Choroid plexus epithelial cell (primary cell): Measurements from ENCODE around the gene FBLN1.
"Not testable (repeated sequence)": the region's sequence is repeated elsewhere in the genome, so short reads cannot be mapped to it uniquely, and the experiment has no call there.

Source experiments
- DNase-seq: peaks from one replicate; pipeline ENCODE4 v3.0.0-alpha.2; 2010; ENCODE audit warnings: low read depth
- H3K4me3 ChIP-seq: 2 replicates; pipeline ENCODE4 v1.5.1; 2011; ENCODE audit warnings: low read depth, mild to moderate bottlenecking, control low read depth, low read length, moderate library complexity
- TF ChIP-seq, protein P1 (sequence below): conservative IDR thresholded peaks from 2 replicates; pipeline ENCODE4 v1.5.1; 2011; ENCODE audit warnings: low read depth, mild to moderate bottlenecking, control low read depth, inconsistent platforms, low read length, moderate library complexity

FBLN1 gene

GRCh38 chr22:45602004-45602733 is 99.5 kb downstream of the FBLN1 start:
- no peak overlapping the region for H3K4me3 ChIP-seq
- TF ChIP-seq, protein P1, sequence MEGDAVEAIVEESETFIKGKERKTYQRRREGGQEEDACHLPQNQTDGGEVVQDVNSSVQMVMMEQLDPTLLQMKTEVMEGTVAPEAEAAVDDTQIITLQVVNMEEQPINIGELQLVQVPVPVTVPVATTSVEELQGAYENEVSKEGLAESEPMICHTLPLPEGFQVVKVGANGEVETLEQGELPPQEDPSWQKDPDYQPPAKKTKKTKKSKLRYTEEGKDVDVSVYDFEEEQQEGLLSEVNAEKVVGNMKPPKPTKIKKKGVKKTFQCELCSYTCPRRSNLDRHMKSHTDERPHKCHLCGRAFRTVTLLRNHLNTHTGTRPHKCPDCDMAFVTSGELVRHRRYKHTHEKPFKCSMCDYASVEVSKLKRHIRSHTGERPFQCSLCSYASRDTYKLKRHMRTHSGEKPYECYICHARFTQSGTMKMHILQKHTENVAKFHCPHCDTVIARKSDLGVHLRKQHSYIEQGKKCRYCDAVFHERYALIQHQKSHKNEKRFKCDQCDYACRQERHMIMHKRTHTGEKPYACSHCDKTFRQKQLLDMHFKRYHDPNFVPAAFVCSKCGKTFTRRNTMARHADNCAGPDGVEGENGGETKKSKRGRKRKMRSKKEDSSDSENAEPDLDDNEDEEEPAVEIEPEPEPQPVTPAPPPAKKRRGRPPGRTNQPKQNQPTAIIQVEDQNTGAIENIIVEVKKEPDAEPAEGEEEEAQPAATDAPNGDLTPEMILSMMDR, result no peak
- DNase-seq, result no peak

- peak; percentile 51 for DNase-seq
- TF ChIP-seq, protein P1, result no peak
- no peak overlapping the region for H3K4me3 ChIP-seq
These were observed 100.3 kb downstream of the FBLN1 start for GRCh38 chr22:45602824-45603595.

GRCh38 chr22:45603619-45604018 is 100.9 kb downstream of the FBLN1 start:
- TF ChIP-seq, protein P1, result no peak
- H3K4me3 ChIP-seq, result no peak overlapping the region
- no peak for DNase-seq

DNA sequence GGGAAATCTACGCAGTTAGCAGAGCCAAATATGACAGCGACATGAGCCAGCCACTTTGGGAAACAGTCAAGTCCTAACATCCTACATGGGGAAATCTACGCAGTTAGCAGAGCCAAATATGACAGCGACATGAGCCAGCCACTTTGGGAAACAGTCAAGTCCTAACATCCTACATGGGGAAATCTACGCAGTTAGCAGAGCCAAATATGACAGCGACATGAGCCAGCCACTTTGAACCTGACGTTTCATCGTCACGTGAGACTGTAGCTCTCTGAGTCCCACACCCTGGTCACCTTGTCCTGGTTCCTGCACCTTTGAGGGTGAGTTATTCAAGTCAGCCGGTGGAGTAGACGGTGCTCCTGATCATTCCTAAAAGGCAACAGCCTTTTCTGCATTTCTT is 105.4 kb downstream of the FBLN1 start:
- not testable (repeated sequence) for DNase-seq, H3K4me3 ChIP-seq

- no peak overlapping the region for H3K4me3 ChIP-seq
- peak; percentile 35 for DNase-seq
- TF ChIP-seq, protein P1, result no peak
These were observed 106.1 kb downstream of the FBLN1 start for GRCh38 chr22:45608763-45609180.

- peak overlapping the region; percentile 25 for H3K4me3 ChIP-seq
- TF ChIP-seq, protein P1, result no peak
- DNase-seq, result peak; percentile 76
These were observed 109.8 kb downstream of the FBLN1 start for GRCh38 chr22:45612451-45612901.

DNA sequence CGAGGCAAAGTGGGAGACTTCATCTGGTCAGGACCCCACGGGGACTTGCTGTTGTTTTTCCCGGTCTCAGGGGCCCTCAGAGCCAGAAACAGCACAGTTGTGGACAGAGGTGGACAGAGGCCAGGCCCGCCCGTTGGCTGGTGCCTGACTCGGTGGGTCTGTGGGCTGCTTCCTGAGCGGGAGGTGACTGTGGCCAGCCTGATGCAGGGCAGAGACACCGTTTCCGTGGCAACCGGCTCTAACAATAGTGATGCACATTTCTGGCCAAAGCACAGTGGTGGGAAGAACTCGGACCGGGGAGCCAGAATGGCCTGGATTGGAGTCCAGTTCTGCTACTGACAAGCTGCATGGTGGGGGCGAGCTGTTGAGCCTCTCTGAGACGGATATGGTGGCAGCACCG is 110.3 kb downstream of the FBLN1 start:
- peak overlapping the region; percentile 25 for H3K4me3 ChIP-seq
- no peak for DNase-seq
- TF ChIP-seq, protein P1, result no peak
